ENCODE data around the gene SGK1.

SGK1 gene

DNA sequence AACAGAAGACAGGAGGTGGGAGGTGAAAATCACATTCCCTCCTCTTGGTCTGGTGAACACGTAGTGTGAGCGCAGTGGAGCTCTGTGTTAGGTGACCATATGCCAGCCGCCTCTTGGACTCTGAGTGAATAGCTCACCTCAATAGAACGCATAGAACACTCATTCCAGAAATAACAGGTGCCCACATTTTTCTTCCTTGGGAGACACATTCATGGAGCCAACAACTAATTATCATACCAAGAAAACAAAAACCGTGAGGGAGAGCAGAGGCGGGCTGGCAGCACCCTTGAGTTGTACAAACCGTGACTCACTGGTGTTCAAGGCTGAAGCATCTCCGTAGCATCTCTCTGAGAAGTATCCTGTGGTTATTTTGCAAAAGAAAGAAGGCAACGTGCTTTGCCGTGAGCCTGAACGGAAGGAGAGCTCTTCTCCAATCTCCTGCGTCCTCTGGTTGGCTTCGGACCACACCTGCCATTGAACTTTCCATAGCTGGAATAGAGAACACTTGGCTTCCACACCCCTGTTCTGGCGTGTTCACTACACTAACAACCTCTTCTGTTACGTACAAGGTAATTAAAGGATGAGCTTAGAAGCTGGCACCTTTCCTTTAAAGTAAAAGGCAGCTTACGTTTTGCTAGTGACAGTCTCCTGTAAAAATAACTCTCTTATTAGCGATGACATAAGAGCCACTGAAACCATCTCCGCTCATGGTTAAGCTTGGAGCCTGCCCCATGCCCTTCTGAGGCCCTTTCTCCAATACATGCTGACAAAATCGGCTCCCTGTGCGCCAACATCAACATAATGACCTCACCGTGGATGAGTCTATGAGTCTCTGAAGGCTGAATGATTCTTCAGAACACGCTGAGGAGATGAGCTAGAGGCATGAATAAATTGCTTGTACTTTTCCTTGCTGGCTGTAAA is 30.2 kb upstream of the SGK1 start:
- Histone ChIP-seq H3K9me3 (ENCODE audit: control insufficient read depth, low read length) (no peaks in the 10 kb centered on the region), H3K27me3 (ENCODE audit: control insufficient read depth, insufficient read depth, low read length, poor library complexity, severe bottlenecking) (no peaks in the 10 kb centered on the region), H3K36me3 (ENCODE audit: control insufficient read depth, insufficient read depth, low read length) (no peaks in the 10 kb centered on the region), H3K4me3 (ENCODE audit: insufficient read depth, low read depth, low read length) (no peak overlapping the region), H3K4me1 (ENCODE audit: control insufficient read depth, insufficient read depth, low read length) (peaks cover 11% of the 10 kb centered on the region), H3K27ac (ENCODE audit: insufficient read depth, low read depth, low read length, poor library complexity, severe bottlenecking) (no peak overlapping the region)
- WGBS, 2 experiments = 91 to 92% methylated on average over 22 of the region's 22 CpGs

DNA sequence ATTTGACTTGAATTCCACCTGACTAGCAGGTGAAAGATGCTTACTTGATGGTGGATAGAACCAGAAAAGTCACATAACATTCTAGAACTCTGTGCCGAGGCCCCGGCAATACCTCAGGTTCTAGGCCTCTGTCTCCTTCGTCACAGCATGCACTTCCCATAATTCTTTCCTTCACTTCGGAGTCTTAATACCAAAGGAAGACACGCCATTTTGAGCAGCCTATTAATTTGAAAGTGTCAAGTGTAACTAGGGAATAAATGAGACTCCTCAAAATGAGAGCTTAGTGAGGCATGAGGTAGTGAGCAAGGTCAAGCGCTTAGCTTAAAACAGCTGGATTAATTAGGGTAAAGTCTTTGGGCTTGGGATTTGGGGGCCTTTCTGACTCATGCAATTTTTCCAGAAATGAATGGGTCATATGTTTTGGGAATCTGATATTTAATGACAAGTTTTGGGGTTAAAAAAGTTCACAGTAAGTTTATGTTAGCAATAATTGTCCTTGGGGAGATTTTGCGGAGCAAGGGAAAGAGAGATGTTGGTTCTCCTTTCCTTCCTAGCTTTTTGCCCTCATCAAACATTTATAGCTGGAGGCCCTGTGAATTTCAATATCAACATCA is 29.1 kb upstream of the SGK1 start:
- Histone ChIP-seq H3K36me3 (ENCODE audit: control insufficient read depth, insufficient read depth, low read length) (no peaks in the 10 kb centered on the region), H3K9me3 (ENCODE audit: control insufficient read depth, low read length) (no peaks in the 10 kb centered on the region), H3K27me3 (ENCODE audit: control insufficient read depth, insufficient read depth, low read length, poor library complexity, severe bottlenecking) (no peaks in the 10 kb centered on the region), H3K4me3 (ENCODE audit: insufficient read depth, low read depth, low read length) (no peak overlapping the region), H3K27ac (ENCODE audit: insufficient read depth, low read depth, low read length, poor library complexity, severe bottlenecking) (no peak overlapping the region), H3K4me1 (ENCODE audit: control insufficient read depth, insufficient read depth, low read length) (peaks cover under 1% of the 10 kb centered on the region)
- 95 to 96% methylated on average over 7 of the region's 7 CpGs for WGBS, 2 experiments

DNA sequence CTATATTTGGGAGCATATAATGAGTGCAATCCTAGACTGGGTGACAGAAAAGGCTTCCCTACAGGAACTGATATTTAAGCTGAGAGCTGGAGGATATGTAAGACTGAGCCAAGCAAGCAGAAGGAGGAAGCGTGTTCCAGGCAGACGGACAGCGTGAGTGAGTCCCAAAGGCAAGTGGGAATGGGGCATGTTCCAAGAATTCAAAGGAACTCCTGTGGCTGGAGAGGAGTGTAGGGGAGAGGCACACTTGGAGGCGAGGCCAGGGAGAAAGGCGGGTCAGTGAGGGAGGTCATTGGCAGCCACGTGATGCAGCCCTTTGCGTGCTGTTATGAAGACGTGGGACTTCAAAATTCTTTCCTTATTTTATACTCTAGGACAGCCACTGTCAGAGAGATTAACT is 27.9 kb upstream of the SGK1 start:
- 93 to 94% methylated on average over 8 of the region's 8 CpGs for WGBS, 2 experiments

DNA sequence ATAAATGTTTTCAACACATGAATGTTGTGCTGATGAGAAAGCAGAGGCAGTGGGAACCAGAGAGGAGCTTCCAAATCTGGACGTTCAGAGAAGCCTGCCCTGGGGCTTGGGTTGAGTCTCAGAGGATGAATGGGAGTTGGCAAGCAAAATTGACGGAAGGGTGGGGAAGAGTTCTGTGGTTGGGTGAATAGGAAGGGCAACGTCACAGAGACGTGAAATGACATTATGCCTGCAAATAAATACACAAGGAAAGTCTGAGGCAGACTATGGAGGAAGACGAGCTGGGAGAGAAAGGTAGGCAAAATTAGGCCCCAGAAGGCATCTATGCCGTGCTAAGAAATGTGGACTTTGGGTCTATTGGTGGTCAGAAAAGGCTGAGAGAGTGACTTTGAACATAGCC is 25.2 kb upstream of the SGK1 start:
- no peaks in the 10 kb centered on the region for H3K4me1 ChIP-seq (ENCODE audit: control insufficient read depth, insufficient read depth, low read length)
- H3K4me3 ChIP-seq (ENCODE audit: insufficient read depth, low read depth, low read length) = no peak overlapping the region
- no peaks in the 10 kb centered on the region for H3K36me3 ChIP-seq (ENCODE audit: control insufficient read depth, insufficient read depth, low read length)
- 92 to 93% methylated on average over 6 of the region's 6 CpGs for WGBS, 2 experiments
- H3K9me3 ChIP-seq (ENCODE audit: control insufficient read depth, low read length) = no peaks in the 10 kb centered on the region
- H3K27ac ChIP-seq (ENCODE audit: insufficient read depth, low read depth, low read length, poor library complexity, severe bottlenecking) = no peak overlapping the region
- no peaks in the 10 kb centered on the region for H3K27me3 ChIP-seq (ENCODE audit: control insufficient read depth, insufficient read depth, low read length, poor library complexity, severe bottlenecking)

More for the DNA sequence above, 27.9 kb upstream of the SGK1 start:
- Histone ChIP-seq H3K9me3 (ENCODE audit: control insufficient read depth, low read length) (no peaks in the 10 kb centered on the region), H3K4me3 (ENCODE audit: insufficient read depth, low read depth, low read length) (no peak overlapping the region), H3K27ac (ENCODE audit: insufficient read depth, low read depth, low read length, poor library complexity, severe bottlenecking) (no peak overlapping the region), H3K27me3 (ENCODE audit: control insufficient read depth, insufficient read depth, low read length, poor library complexity, severe bottlenecking) (no peaks in the 10 kb centered on the region), H3K36me3 (ENCODE audit: control insufficient read depth, insufficient read depth, low read length) (no peaks in the 10 kb centered on the region), H3K4me1 (ENCODE audit: control insufficient read depth, insufficient read depth, low read length) (no peaks in the 10 kb centered on the region)

DNA sequence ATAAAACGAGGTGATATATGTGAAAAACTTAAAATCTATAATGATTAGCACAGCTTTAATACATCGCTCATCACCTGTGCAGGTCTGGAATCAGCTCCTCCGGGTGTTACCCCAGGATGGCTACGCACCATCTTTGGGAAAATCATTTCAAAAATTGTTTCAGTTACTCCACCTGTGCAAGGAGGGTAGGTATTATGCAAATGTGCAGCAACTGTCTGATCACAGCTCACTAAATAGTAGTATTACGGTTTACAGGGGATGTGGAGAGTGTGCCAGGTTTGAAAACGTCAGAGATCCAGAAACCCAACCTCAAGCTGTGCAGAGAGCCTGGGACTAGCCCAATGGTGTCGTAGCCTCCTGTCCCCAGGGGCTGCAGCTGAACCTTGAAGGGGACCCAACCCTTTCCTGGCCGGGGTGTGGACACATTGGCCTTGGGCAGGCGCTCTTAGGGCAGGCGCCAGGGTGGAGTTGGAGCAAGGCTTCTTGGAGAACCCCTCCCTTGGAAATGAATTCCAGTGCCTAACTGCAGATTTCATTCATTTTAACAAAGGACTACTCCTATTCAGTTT is 24.2 kb upstream of the SGK1 start:
- WGBS, 2 experiments = 87 to 90% methylated on average over 9 to 10 of the region's 10 CpGs
- H3K9me3 ChIP-seq (ENCODE audit: control insufficient read depth, low read length) = no peaks in the 10 kb centered on the region

DNA sequence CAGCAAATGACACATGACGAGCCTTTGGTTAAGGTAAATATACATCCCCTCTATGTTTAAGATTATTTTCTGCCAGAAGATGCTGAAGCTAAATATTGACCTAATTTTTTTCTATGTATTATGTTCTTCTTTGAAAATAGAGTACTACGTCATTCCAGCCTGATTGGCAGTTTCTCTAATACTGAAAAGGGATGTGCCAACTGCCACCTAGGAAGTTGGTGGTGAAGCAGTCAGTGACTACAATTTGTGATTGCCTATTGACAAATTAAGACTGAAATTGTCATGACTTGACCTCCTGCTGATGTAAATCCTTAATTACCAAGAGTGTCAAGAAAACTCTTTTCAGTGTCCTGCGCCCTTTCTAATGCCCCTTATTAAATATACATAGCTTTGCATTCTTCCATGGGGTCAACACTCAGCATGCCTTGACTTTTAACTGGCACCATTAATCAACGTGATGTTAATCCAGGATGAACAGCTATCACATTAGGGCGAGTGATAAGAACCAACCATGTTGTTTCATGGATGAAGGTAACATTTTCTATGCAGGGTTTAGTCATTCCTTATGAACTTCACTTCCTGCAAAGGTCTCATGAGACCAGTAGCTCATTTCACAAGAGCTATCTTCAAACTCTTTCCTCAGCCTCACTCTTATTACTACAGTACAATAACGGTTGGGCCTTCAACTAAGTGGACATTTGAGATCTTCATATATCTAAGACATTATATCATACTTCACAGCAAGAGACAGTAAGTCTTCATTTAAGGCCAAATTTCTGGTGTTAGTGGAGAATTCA is 22.5 kb upstream of the SGK1 start:
- Histone ChIP-seq H3K4me3 (ENCODE audit: insufficient read depth, low read depth, low read length) (no peak overlapping the region), H3K4me1 (ENCODE audit: control insufficient read depth, insufficient read depth, low read length) (no peaks in the 10 kb centered on the region), H3K27me3 (ENCODE audit: control insufficient read depth, insufficient read depth, low read length, poor library complexity, severe bottlenecking) (no peaks in the 10 kb centered on the region), H3K36me3 (ENCODE audit: control insufficient read depth, insufficient read depth, low read length) (no peaks in the 10 kb centered on the region), H3K27ac (ENCODE audit: insufficient read depth, low read depth, low read length, poor library complexity, severe bottlenecking) (no peak overlapping the region), H3K9me3 (ENCODE audit: control insufficient read depth, low read length) (no peaks in the 10 kb centered on the region)
- WGBS, 2 experiments = 91 to 92% methylated on average over 5 to 6 of the region's 6 CpGs

More for the DNA sequence above, 24.2 kb upstream of the SGK1 start:
- Histone ChIP-seq H3K4me1 (ENCODE audit: control insufficient read depth, insufficient read depth, low read length) (no peaks in the 10 kb centered on the region), H3K27me3 (ENCODE audit: control insufficient read depth, insufficient read depth, low read length, poor library complexity, severe bottlenecking) (no peaks in the 10 kb centered on the region), H3K36me3 (ENCODE audit: control insufficient read depth, insufficient read depth, low read length) (no peaks in the 10 kb centered on the region), H3K27ac (ENCODE audit: insufficient read depth, low read depth, low read length, poor library complexity, severe bottlenecking) (no peak overlapping the region), H3K4me3 (ENCODE audit: insufficient read depth, low read depth, low read length) (no peak overlapping the region)

DNA sequence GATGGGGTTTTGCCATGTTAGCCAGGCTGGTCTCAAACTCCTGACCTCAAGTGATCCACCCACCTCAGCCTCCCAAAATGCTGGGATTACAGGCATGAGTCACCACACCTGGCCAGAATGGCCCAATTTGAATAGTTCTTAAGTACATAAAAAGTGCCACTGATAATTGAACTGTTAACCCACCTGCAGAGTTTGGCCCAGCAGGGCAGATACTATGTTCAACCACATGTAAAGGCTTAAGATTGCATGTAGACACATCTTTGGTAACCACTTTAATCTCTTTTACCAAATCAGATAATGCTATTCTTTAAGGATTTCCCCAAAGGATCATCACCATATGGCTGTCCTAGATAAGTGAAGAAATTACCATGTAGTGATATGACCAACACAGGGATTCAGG is 21.3 kb upstream of the SGK1 start:
- Histone ChIP-seq H3K4me3 (ENCODE audit: insufficient read depth, low read depth, low read length) (no peak overlapping the region), H3K9me3 (ENCODE audit: control insufficient read depth, low read length) (no peaks in the 10 kb centered on the region), H3K27ac (ENCODE audit: insufficient read depth, low read depth, low read length, poor library complexity, severe bottlenecking) (no peak overlapping the region), H3K4me1 (ENCODE audit: control insufficient read depth, insufficient read depth, low read length) (no peaks in the 10 kb centered on the region), H3K27me3 (ENCODE audit: control insufficient read depth, insufficient read depth, low read length, poor library complexity, severe bottlenecking) (no peaks in the 10 kb centered on the region), H3K36me3 (ENCODE audit: control insufficient read depth, insufficient read depth, low read length) (no peaks in the 10 kb centered on the region)

DNA sequence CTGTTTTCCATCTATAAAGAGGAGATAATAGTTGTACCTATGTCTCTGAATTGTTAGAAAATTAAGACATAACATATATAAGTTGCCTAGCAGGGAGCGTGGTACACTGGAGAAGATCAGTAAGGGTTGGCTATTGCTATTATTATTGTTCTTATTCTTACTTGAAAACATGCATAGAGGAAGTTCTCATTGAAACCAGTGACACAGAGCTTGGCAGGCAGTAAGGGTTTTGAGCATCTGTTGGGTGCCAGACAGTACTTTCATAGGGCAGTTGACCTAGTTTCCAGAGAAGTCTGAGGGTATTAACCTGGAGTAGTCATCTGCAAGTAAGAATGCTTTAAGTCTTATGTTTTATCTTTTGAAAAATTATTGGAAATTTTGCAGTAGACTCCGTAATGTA is 13.3 kb upstream of the SGK1 start:
- H3K9me3 ChIP-seq (ENCODE audit: control insufficient read depth, low read length) = no peaks in the 10 kb centered on the region
- no peaks in the 10 kb centered on the region for H3K4me1 ChIP-seq (ENCODE audit: control insufficient read depth, insufficient read depth, low read length)
- no peaks in the 10 kb centered on the region for H3K27me3 ChIP-seq (ENCODE audit: control insufficient read depth, insufficient read depth, low read length, poor library complexity, severe bottlenecking)
- no peak overlapping the region for H3K4me3 ChIP-seq (ENCODE audit: insufficient read depth, low read depth, low read length)
- no peaks in the 10 kb centered on the region for H3K36me3 ChIP-seq (ENCODE audit: control insufficient read depth, insufficient read depth, low read length)
- H3K27ac ChIP-seq (ENCODE audit: insufficient read depth, low read depth, low read length, poor library complexity, severe bottlenecking) = no peak overlapping the region
- WGBS, 2 experiments = 88 to 96% methylated on average over 1 to 2 of the region's 2 CpGs

DNA sequence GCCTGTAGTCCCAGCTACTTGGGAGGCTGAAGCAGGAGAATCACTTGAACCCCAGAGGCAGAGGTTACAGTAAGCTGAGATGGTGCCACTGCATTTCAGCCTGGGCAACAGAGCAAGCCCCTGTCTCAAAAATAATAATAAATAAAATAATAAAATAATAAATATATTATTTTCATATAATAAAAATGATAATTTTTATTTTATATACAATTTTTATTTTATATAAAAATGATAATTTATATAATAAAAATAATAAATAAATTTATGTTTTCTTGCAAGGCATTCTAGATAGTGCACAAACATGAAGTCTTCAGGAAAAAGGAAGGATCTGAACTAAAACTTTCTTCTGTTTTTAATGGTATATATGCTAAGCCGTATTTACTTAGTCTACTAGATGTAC is 12.6 kb upstream of the SGK1 start:
- Histone ChIP-seq H3K36me3 (ENCODE audit: control insufficient read depth, insufficient read depth, low read length) (no peaks in the 10 kb centered on the region), H3K4me1 (ENCODE audit: control insufficient read depth, insufficient read depth, low read length) (no peaks in the 10 kb centered on the region), H3K9me3 (ENCODE audit: control insufficient read depth, low read length) (no peaks in the 10 kb centered on the region), H3K4me3 (ENCODE audit: insufficient read depth, low read depth, low read length) (no peak overlapping the region), H3K27ac (ENCODE audit: insufficient read depth, low read depth, low read length, poor library complexity, severe bottlenecking) (no peak overlapping the region), H3K27me3 (ENCODE audit: control insufficient read depth, insufficient read depth, low read length, poor library complexity, severe bottlenecking) (no peaks in the 10 kb centered on the region)
- WGBS, 2 experiments = 83 to 88% methylated on average over 1 of the region's 1 CpG

DNA sequence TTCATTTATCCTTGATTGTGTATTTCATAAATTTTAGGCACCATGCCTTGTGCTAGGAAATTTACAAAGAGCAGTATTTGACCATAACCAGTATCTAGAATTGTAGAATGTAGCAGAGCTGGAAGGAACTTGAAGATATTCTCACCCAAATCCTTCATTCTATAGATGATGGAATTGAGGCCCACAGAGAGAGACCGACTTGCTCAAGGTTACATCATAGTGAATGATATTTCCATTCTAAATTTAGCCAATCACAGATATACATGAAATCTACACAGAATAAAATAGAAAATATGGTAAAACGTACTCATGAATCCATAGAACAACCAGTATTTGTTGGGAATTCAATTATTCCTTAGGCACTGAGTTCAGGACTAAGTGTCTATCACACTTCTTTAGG is 10.9 kb upstream of the SGK1 start:
- Histone ChIP-seq H3K27me3 (ENCODE audit: control insufficient read depth, insufficient read depth, low read length, poor library complexity, severe bottlenecking) (no peaks in the 10 kb centered on the region), H3K4me1 (ENCODE audit: control insufficient read depth, insufficient read depth, low read length) (no peaks in the 10 kb centered on the region), H3K4me3 (ENCODE audit: insufficient read depth, low read depth, low read length) (no peak overlapping the region), H3K36me3 (ENCODE audit: control insufficient read depth, insufficient read depth, low read length) (no peaks in the 10 kb centered on the region), H3K27ac (ENCODE audit: insufficient read depth, low read depth, low read length, poor library complexity, severe bottlenecking) (no peak overlapping the region), H3K9me3 (ENCODE audit: control insufficient read depth, low read length) (no peaks in the 10 kb centered on the region)
- WGBS, 2 experiments = 78 to 86% methylated on average over 1 to 2 of the region's 2 CpGs

All from ectodermal cell (in vitro differentiated cells).